GM23338 (cell line): Measurements from ENCODE around the gene NDUFAF8. TPM values are rescaled to one million over a fixed set of nuclear protein-coding genes. Genes with fewer than 3 reads are reported as not detected.

Experiments
- ATAC-seq: fragments of 200-7000 bp; cut with Tn5 transposase; 3 replicates; pipeline ENCODE4 v1.9.1; 2020
- DNase-seq: peaks from one replicate; pipeline ENCODE4 v3.0.0-alpha.2; 2015; ENCODE audit warnings: low spot score
- H2AFZ ChIP-seq: fragments of 200-600 bp; sonication (generic); 2 replicates; pipeline ENCODE4 v1.8.0; 2016; ENCODE audit warnings: antibody characterized with exemption, mild to moderate bottlenecking, moderate library complexity
- H3F3A ChIP-seq: fragments of 200-600 bp; sonication (generic); replicated peaks from 2 replicates; pipeline ENCODE4 v1.8.0; 2017; ENCODE audit warnings: antibody characterized with exemption, mixed run types, low read depth
- H3K27ac ChIP-seq: fragments of 200-600 bp; sonication (generic); 2 replicates; pipeline ENCODE4 v1.6.1; 2016; ENCODE audit warnings: low read depth
- H3K27me3 ChIP-seq: fragments of 200-600 bp; sonication (generic); 2 replicates; pipeline ENCODE4 v1.8.0; 2016; ENCODE audit warnings: mild to moderate bottlenecking, mixed run types, moderate library complexity; ENCODE audit not compliant: insufficient read depth
- H3K36me3 ChIP-seq: fragments of 200-600 bp; sonication (generic); 2 replicates; pipeline ENCODE4 v1.8.0; 2016; ENCODE audit warnings: mild to moderate bottlenecking; ENCODE audit not compliant: insufficient read depth
- H3K4me1 ChIP-seq: fragments of 200-600 bp; sonication (generic); 2 replicates; pipeline ENCODE4 v1.8.0; 2016; ENCODE audit warnings: mild to moderate bottlenecking, moderate library complexity; ENCODE audit not compliant: insufficient read depth
- H3K4me2 ChIP-seq: fragments of 200-600 bp; sonication (generic); 2 replicates; pipeline ENCODE4 v1.7.1; 2017; ENCODE audit warnings: mixed run types
- H3K4me3 ChIP-seq: fragments of 200-600 bp; sonication (generic); 2 replicates; pipeline ENCODE4 v1.6.1; 2016; ENCODE audit warnings: mixed run types
- H3K79me2 ChIP-seq: fragments of 200-600 bp; sonication (generic); replicated peaks from 2 replicates; pipeline ENCODE4 v1.8.0; 2017; ENCODE audit warnings: mild to moderate bottlenecking; ENCODE audit not compliant: insufficient read depth
- H3K9me2 ChIP-seq: fragments of 200-600 bp; sonication (generic); 2 replicates; pipeline ENCODE4 v1.8.0; 2017; ENCODE audit not compliant: insufficient read depth
- H4K20me1 ChIP-seq: fragments of 200-600 bp; sonication (generic); replicated peaks from 2 replicates; pipeline ENCODE4 v1.8.0; 2017; ENCODE audit warnings: mild to moderate bottlenecking; ENCODE audit not compliant: insufficient read depth
- H3K27ac Mint-ChIP-seq: 2 replicates; pipeline ENCODE4 v1.8.0; 2020; ENCODE audit warnings: inconsistent platforms, mild to moderate bottlenecking, moderate library complexity, mixed read lengths
- H3K27me3 Mint-ChIP-seq: 3 replicates; pipeline ENCODE4 v1.8.0; 2022; ENCODE audit warnings: low read depth, mild to moderate bottlenecking, moderate library complexity, mixed read lengths, inconsistent platforms; ENCODE audit not compliant: insufficient read depth, poor library complexity
- H3K36me3 Mint-ChIP-seq: 3 replicates; pipeline ENCODE4 v1.8.0; 2021; ENCODE audit warnings: low read depth, mild to moderate bottlenecking, inconsistent platforms, moderate library complexity, mixed read lengths
- H3K4me1 Mint-ChIP-seq: 3 replicates; pipeline ENCODE4 v1.8.0; 2020; ENCODE audit warnings: mild to moderate bottlenecking, inconsistent platforms, mixed read lengths
- H3K4me3 Mint-ChIP-seq: 3 replicates; pipeline ENCODE4 v1.8.0; 2021; ENCODE audit warnings: moderate library complexity, mild to moderate bottlenecking, inconsistent platforms, mixed read lengths
- H3K9me3 Mint-ChIP-seq: 3 replicates; pipeline ENCODE4 v1.8.0; 2020; ENCODE audit warnings: moderate library complexity, mild to moderate bottlenecking, inconsistent platforms, mixed read lengths
- CREB1 ChIP-seq: fragments of 250-450 bp; sonication (Bioruptor Pico); IDR thresholded peaks from 2 replicates; pipeline ENCODE4 v1.5.0; 2020; ENCODE audit warnings: low read depth, mild to moderate bottlenecking, moderate library complexity
- EZH2 ChIP-seq: fragments of 200-600 bp; sonication (generic); IDR thresholded peaks from one replicate; pipeline ENCODE4 v1.8.0; 2017; ENCODE audit warnings: antibody characterized with exemption, mild to moderate bottlenecking, low read depth; ENCODE audit not compliant: unreplicated experiment
- JUNB ChIP-seq: IDR thresholded peaks from one replicate; pipeline ENCODE4 v1.6.1; 2016; ENCODE audit warnings: antibody characterized with exemption; ENCODE audit not compliant: unreplicated experiment
- NANOG ChIP-seq: IDR thresholded peaks from 2 replicates; pipeline ENCODE4 v1.6.1; 2016; ENCODE audit warnings: antibody characterized with exemption, borderline replicate concordance
- POLR2AphosphoS5 ChIP-seq: IDR thresholded peaks from 2 replicates; pipeline ENCODE4 v1.6.1; 2016; ENCODE audit warnings: antibody characterized with exemption, low read depth
- STAT1 ChIP-seq: IDR thresholded peaks from one replicate; pipeline ENCODE4 v1.6.1; 2016; ENCODE audit warnings: antibody characterized with exemption; ENCODE audit not compliant: unreplicated experiment
- ZNF114 ChIP-seq: fragments of 250-450 bp; sonication (Bioruptor Pico); IDR thresholded peaks from 2 replicates; pipeline ENCODE4 v1.5.0; 2020; ENCODE audit warnings: mild to moderate bottlenecking, moderate library complexity
- ZNF331 ChIP-seq: fragments of 250-450 bp; sonication (Bioruptor Pico); IDR thresholded peaks from 2 replicates; pipeline ENCODE4 v1.5.0; 2020; ENCODE audit warnings: low read depth, mild to moderate bottlenecking, moderate library complexity
- long read RNA-seq: library from polyadenylated mRNA; unstranded; transcript quantifications from one replicate; pipeline ENCODE4 v2.0.0, GENCODE V29; 2020; ENCODE audit not compliant: unreplicated experiment
- polyA plus RNA-seq: library from polyadenylated mRNA; unstranded; fragments of >200 nt; fragmentation: Nextera tagmentation; extraction: Ambion mirVana; gene quantifications from 2 replicates; pipeline ENCODE4 v1.2.1, GENCODE V29; 2016
- total RNA-seq: library from RNA; depleted of rRNA; stranded (reverse); fragments of >200 nt; shearing (Covaris generic); gene quantifications from 2 replicates; pipeline ENCODE4 v1.2.3, GENCODE V29; 2014; rRNA removed
- TF ChIP-seq, protein P1 (sequence below): IDR thresholded peaks from 2 replicates; pipeline ENCODE4 v1.6.1; 2016; ENCODE audit warnings: antibody characterized with exemption
- TF ChIP-seq, protein P2 (sequence below), 2 experiments: fragments of 200-600 bp in 1 of 2; sonication (generic) in 1 of 2; conservative IDR thresholded peaks; 2 replicates each; pipeline versions ENCODE4 v1.5.1 to v1.6.1; 2016 to 2017; ENCODE audit warnings: antibody characterized with exemption in 2 of 2, low read depth in 2 of 2, mild to moderate bottlenecking in 2 of 2, moderate library complexity in 1 of 2
- TF ChIP-seq, protein P3 (sequence below): IDR thresholded peaks from one replicate; pipeline ENCODE4 v1.6.1; 2018; ENCODE audit warnings: antibody characterized with exemption; ENCODE audit not compliant: unreplicated experiment
- TF ChIP-seq, protein P4 (sequence below): fragments of 250-450 bp; sonication (Bioruptor Pico); IDR thresholded peaks from 2 replicates; pipeline ENCODE4 v1.5.0; 2020; ENCODE audit warnings: mild to moderate bottlenecking, moderate library complexity

The NDUFAF8 gene, protein sequence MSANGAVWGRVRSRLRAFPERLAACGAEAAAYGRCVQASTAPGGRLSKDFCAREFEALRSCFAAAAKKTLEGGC
- total RNA-seq (17.9 and 21.5 TPM in 2 replicates), polyA plus RNA-seq (156 and 175 TPM in 2 replicates)
- long read RNA-seq, transcript NDUFAF8-201 (3 exons, 615 nt) = major isoform, 27 of 32 reads
- long read RNA-seq, partial matches to known transcripts = 2 of 32 reads
- long read RNA-seq, other reads (novel, unspliced or antisense) = 1 of 32 reads

DNA sequence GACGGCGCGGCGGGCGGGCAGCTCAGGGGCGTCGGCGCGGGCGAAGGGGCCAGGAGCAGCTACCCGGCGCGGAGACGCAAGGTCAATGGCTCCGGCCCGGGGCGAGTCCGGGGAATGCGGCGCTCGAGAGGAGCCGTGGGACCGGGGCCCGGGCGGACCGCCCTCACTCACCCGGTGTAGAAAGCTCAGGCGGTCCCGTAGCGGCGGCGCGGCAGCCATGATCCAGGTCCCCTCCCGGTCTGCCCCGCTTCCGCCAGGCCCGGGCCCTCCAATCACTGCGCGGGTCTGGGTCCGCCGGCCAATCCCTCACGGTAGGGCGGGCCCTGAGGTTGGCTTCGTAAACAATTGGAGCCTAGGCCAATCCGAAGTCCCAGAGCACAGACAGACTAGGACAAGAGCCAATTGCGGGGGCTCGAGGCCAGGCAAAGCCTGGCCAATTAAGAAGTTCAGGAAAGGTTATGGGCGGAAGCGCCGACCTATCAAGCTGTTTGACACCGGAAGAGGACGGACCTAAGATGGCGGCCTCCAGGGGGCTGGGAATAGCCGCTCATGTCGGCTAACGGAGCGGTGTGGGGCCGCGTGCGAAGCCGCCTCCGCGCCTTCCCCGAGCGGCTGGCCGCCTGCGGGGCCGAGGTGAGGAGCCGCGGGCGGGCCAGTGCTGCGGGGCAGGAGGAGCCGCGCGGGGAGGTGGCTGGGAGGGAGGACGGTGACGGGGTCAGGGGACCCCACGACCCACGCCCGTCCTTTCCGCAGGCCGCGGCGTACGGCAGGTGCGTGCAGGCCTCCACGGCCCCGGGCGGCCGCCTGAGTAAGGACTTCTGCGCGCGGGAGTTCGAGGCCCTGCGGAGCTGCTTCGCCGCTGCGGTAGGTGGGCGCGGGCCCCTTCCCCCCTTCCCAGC lies at the start of gene NDUFAF8, which contains the start of gene TEPSIN:
TSS of gene NDUFAF8 (plus strand) at position 504 of the 899 bp plus-strand sequence. CDS start at position 550, 46 bp downstream.
TSS of gene TEPSIN (minus strand) at position 241 of the 899 bp plus-strand sequence. CDS start at position 219, 22 bp downstream.
- Histone ChIP-seq H3F3A (peaks cover 11% of the 10 kb centered on the region; the same call in 1 of the 2 replicates), H2AFZ (no peak within 1 kb of the TSS)
- H3K4me3 Mint-ChIP-seq = peak within 1 kb of the TSS; percentile 96
- TF ChIP-seq NANOG (peak; percentile 65), ZNF331 (CRISPR knock-in tag) (no peak), JUNB (no peak), STAT1 (no peak), EZH2 (no peak), CREB1 (CRISPR knock-in tag) (peak; percentile 72), ZNF114 (CRISPR knock-in tag) (no peak), POLR2AphosphoS5 (peak; percentile 62)
- TF ChIP-seq, protein P1, sequence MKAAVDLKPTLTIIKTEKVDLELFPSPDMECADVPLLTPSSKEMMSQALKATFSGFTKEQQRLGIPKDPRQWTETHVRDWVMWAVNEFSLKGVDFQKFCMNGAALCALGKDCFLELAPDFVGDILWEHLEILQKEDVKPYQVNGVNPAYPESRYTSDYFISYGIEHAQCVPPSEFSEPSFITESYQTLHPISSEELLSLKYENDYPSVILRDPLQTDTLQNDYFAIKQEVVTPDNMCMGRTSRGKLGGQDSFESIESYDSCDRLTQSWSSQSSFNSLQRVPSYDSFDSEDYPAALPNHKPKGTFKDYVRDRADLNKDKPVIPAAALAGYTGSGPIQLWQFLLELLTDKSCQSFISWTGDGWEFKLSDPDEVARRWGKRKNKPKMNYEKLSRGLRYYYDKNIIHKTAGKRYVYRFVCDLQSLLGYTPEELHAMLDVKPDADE = peak; percentile 71
- TF ChIP-seq, protein P2, sequence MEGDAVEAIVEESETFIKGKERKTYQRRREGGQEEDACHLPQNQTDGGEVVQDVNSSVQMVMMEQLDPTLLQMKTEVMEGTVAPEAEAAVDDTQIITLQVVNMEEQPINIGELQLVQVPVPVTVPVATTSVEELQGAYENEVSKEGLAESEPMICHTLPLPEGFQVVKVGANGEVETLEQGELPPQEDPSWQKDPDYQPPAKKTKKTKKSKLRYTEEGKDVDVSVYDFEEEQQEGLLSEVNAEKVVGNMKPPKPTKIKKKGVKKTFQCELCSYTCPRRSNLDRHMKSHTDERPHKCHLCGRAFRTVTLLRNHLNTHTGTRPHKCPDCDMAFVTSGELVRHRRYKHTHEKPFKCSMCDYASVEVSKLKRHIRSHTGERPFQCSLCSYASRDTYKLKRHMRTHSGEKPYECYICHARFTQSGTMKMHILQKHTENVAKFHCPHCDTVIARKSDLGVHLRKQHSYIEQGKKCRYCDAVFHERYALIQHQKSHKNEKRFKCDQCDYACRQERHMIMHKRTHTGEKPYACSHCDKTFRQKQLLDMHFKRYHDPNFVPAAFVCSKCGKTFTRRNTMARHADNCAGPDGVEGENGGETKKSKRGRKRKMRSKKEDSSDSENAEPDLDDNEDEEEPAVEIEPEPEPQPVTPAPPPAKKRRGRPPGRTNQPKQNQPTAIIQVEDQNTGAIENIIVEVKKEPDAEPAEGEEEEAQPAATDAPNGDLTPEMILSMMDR (conservative IDR thresholded peaks at IDR 0.05; ENCODE audit: low read depth in 2 of 2) = no peak
- TF ChIP-seq, protein P3, sequence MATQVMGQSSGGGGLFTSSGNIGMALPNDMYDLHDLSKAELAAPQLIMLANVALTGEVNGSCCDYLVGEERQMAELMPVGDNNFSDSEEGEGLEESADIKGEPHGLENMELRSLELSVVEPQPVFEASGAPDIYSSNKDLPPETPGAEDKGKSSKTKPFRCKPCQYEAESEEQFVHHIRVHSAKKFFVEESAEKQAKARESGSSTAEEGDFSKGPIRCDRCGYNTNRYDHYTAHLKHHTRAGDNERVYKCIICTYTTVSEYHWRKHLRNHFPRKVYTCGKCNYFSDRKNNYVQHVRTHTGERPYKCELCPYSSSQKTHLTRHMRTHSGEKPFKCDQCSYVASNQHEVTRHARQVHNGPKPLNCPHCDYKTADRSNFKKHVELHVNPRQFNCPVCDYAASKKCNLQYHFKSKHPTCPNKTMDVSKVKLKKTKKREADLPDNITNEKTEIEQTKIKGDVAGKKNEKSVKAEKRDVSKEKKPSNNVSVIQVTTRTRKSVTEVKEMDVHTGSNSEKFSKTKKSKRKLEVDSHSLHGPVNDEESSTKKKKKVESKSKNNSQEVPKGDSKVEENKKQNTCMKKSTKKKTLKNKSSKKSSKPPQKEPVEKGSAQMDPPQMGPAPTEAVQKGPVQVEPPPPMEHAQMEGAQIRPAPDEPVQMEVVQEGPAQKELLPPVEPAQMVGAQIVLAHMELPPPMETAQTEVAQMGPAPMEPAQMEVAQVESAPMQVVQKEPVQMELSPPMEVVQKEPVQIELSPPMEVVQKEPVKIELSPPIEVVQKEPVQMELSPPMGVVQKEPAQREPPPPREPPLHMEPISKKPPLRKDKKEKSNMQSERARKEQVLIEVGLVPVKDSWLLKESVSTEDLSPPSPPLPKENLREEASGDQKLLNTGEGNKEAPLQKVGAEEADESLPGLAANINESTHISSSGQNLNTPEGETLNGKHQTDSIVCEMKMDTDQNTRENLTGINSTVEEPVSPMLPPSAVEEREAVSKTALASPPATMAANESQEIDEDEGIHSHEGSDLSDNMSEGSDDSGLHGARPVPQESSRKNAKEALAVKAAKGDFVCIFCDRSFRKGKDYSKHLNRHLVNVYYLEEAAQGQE = no peak
- TF ChIP-seq, protein P4, sequence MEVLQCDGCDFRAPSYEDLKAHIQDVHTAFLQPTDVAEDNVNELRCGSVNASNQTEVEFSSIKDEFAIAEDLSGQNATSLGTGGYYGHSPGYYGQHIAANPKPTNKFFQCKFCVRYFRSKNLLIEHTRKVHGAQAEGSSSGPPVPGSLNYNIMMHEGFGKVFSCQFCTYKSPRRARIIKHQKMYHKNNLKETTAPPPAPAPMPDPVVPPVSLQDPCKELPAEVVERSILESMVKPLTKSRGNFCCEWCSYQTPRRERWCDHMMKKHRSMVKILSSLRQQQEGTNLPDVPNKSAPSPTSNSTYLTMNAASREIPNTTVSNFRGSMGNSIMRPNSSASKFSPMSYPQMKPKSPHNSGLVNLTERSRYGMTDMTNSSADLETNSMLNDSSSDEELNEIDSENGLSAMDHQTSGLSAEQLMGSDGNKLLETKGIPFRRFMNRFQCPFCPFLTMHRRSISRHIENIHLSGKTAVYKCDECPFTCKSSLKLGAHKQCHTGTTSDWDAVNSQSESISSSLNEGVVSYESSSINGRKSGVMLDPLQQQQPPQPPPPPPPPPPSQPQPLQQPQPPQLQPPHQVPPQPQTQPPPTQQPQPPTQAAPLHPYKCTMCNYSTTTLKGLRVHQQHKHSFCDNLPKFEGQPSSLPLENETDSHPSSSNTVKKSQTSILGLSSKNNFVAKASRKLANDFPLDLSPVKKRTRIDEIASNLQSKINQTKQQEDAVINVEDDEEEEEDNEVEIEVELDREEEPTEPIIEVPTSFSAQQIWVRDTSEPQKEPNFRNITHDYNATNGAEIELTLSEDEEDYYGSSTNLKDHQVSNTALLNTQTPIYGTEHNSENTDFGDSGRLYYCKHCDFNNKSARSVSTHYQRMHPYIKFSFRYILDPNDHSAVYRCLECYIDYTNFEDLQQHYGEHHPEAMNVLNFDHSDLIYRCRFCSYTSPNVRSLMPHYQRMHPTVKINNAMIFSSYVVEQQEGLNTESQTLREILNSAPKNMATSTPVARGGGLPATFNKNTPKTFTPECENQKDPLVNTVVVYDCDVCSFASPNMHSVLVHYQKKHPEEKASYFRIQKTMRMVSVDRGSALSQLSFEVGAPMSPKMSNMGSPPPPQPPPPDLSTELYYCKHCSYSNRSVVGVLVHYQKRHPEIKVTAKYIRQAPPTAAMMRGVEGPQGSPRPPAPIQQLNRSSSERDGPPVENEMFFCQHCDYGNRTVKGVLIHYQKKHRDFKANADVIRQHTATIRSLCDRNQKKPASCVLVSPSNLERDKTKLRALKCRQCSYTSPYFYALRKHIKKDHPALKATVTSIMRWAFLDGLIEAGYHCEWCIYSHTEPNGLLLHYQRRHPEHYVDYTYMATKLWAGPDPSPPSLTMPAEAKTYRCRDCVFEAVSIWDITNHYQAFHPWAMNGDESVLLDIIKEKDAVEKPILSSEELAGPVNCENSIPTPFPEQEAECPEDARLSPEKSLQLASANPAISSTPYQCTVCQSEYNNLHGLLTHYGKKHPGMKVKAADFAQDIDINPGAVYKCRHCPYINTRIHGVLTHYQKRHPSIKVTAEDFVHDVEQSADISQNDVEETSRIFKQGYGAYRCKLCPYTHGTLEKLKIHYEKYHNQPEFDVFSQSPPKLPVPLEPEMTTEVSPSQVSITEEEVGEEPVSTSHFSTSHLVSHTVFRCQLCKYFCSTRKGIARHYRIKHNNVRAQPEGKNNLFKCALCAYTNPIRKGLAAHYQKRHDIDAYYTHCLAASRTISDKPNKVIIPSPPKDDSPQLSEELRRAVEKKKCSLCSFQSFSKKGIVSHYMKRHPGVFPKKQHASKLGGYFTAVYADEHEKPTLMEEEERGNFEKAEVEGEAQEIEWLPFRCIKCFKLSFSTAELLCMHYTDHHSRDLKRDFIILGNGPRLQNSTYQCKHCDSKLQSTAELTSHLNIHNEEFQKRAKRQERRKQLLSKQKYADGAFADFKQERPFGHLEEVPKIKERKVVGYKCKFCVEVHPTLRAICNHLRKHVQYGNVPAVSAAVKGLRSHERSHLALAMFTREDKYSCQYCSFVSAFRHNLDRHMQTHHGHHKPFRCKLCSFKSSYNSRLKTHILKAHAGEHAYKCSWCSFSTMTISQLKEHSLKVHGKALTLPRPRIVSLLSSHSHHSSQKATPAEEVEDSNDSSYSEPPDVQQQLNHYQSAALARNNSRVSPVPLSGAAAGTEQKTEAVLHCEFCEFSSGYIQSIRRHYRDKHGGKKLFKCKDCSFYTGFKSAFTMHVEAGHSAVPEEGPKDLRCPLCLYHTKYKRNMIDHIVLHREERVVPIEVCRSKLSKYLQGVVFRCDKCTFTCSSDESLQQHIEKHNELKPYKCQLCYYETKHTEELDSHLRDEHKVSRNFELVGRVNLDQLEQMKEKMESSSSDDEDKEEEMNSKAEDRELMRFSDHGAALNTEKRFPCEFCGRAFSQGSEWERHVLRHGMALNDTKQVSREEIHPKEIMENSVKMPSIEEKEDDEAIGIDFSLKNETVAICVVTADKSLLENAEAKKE (CRISPR knock-in tag) = no peak

More for the DNA sequence above, at the start of gene NDUFAF8, which contains the start of gene TEPSIN:
- Mint-ChIP-seq H3K27me3 (peaks cover 16% of the 10 kb centered on the region), H3K27ac (peak within 1 kb of the TSS; percentile 95), H3K36me3 (peaks cover 18% of the 10 kb centered on the region), H3K9me3 (no peaks in the 10 kb centered on the region; the same call in 2 of the 3 replicates), H3K4me1 (peaks cover 25% of the 10 kb centered on the region)
- ATAC-seq (peak; percentile 93), DNase-seq (peak; percentile 99)
- Histone ChIP-seq H3K4me1 (no peaks in the 10 kb centered on the region; the same call in 1 of the 2 replicates), H3K4me2 (peak within 1 kb of the TSS; percentile 95), H3K4me3 (peak within 1 kb of the TSS; percentile 96), H3K79me2 (peaks cover 17% of the 10 kb centered on the region), H3K27ac (no peak within 1 kb of the TSS), H3K36me3 (no peaks in the 10 kb centered on the region), H3K9me2 (no peaks in the 10 kb centered on the region), H4K20me1 (no peaks in the 10 kb centered on the region; the same call in 1 of the 2 replicates), H3K27me3 (no peaks in the 10 kb centered on the region)
